Ishikawa (cell line): Measurements from ENCODE around the gene SRP14.

Experiments used
- EP300 ChIP-seq: IDR thresholded peaks from 2 replicates; pipeline ENCODE4 v1.6.1; 2012; ENCODE audit warnings: borderline replicate concordance
- TCF12 ChIP-seq: IDR thresholded peaks from 2 replicates; pipeline ENCODE4 v1.6.1; 2012; ENCODE audit warnings: low read depth
- ZBTB7A ChIP-seq: IDR thresholded peaks from 2 replicates; pipeline ENCODE4 v1.6.1; 2012; ENCODE audit warnings: low read depth

DNA sequence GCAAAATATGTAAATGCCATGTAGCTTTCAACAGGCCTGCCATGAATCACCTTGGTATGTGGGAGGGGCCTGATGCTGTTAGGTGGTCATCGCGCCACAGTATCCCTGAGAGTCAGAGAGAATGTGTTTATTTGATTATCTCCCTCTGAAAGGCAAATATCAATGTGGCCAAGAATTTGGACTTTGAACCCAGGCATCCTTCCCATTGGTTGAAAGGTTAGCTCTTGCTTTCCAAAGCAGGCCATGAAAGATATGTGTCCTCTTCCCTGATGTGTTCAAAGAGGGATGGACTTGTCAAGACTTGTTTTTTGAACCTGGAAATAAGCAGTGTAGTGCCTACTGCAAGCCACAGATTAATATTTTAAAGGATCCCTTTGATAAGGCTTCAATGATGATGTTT, 36.7 kb downstream of the SRP14 start:
- TF ChIP-seq EP300 (no peak), ZBTB7A (no peak), TCF12 (no peak)
